ENCODE data around the gene PHF12.

- TF ChIP-seq CTCF (IDR thresholded peaks at IDR 0.05; ENCODE audit: low read depth, low read length, poor library complexity, severe bottlenecking) (no peak), EZH2phosphoT487 (IDR thresholded peaks at IDR 0.05; ENCODE audit: borderline replicate concordance, low read length) (no peak)
These were observed 46.5 kb downstream of the PHF12 start for GRCh38 chr17:28904800-28905199.
